Astrocyte (in vitro differentiated cells and primary cell): Measurements from ENCODE around the gene PTPRN2. TPM values are rescaled to one million over a fixed set of nuclear protein-coding genes. Genes with fewer than 3 reads are reported as not detected.

ENCODE experiments used
- DNase-seq: peaks from one replicate; pipeline ENCODE4 v3.0.0-alpha.2; 2010; ENCODE audit warnings: low read depth
- FAIRE-seq: peaks from 2 replicates; lab custom pipeline; 2011; peaks lifted over from hg19 to GRCh38; lab: Jason Lieb, UNC
- H2AFZ ChIP-seq: 2 replicates; pipeline ENCODE4 v1.6.0; 2012; ENCODE audit warnings: low read depth, low read length, inconsistent platforms
- H3K27ac ChIP-seq: 2 replicates; pipeline ENCODE4 v1.5.1; 2011; ENCODE audit warnings: low read depth, low read length, inconsistent platforms
- H3K27me3 ChIP-seq: 2 replicates; pipeline ENCODE4 v1.6.0; 2011; ENCODE audit warnings: low read length, inconsistent platforms; ENCODE audit not compliant: insufficient read depth
- H3K36me3 ChIP-seq: 2 replicates; pipeline ENCODE4 v1.5.1; 2011; ENCODE audit warnings: low read length, inconsistent platforms; ENCODE audit not compliant: insufficient read depth
- H3K4me1 ChIP-seq: 2 replicates; pipeline ENCODE4 v1.5.1; 2011; ENCODE audit warnings: low read length, inconsistent platforms; ENCODE audit not compliant: insufficient read depth
- H3K4me2 ChIP-seq: 2 replicates; pipeline ENCODE4 v1.6.0; 2012; ENCODE audit warnings: low read length, inconsistent platforms
- H3K4me3 ChIP-seq: 2 replicates; pipeline ENCODE4 v1.5.1; 2011; ENCODE audit warnings: low read depth, mild to moderate bottlenecking, low read length, inconsistent platforms; ENCODE audit not compliant: insufficient read depth
- H3K79me2 ChIP-seq: 2 replicates; pipeline ENCODE4 v1.6.0; 2012; ENCODE audit warnings: mild to moderate bottlenecking, low read length, inconsistent platforms; ENCODE audit not compliant: insufficient read depth
- H3K9ac ChIP-seq: 2 replicates; pipeline ENCODE4 v1.6.0; 2012; ENCODE audit warnings: mild to moderate bottlenecking, low read length, inconsistent platforms
- H3K9me3 ChIP-seq: 2 replicates; pipeline ENCODE4 v1.5.1; 2012; ENCODE audit warnings: low read depth, mild to moderate bottlenecking, low read length, inconsistent platforms; ENCODE audit not compliant: insufficient read depth
- H4K20me1 ChIP-seq: 2 replicates; pipeline ENCODE4 v1.6.0; 2012; ENCODE audit warnings: low read length, inconsistent platforms; ENCODE audit not compliant: insufficient read depth
- H3K27ac Mint-ChIP-seq: one replicate; pipeline ENCODE4 v1.8.0; 2021; ENCODE audit warnings: mild to moderate bottlenecking, mixed read lengths; ENCODE audit not compliant: unreplicated experiment
- H3K27me3 Mint-ChIP-seq: one replicate; pipeline ENCODE4 v1.8.0; 2021; ENCODE audit warnings: low read depth, mixed read lengths; ENCODE audit not compliant: unreplicated experiment
- H3K36me3 Mint-ChIP-seq: one replicate; pipeline ENCODE4 v1.8.0; 2021; ENCODE audit warnings: low read depth, mixed read lengths; ENCODE audit not compliant: unreplicated experiment
- H3K4me1 Mint-ChIP-seq: one replicate; pipeline ENCODE4 v1.8.0; 2021; ENCODE audit warnings: low read depth, mixed read lengths; ENCODE audit not compliant: unreplicated experiment
- H3K4me3 Mint-ChIP-seq: one replicate; pipeline ENCODE4 v1.8.0; 2021; ENCODE audit warnings: mild to moderate bottlenecking, moderate library complexity, mixed read lengths; ENCODE audit not compliant: unreplicated experiment
- H3K9me3 Mint-ChIP-seq: one replicate; pipeline ENCODE4 v1.8.0; 2021; ENCODE audit warnings: mild to moderate bottlenecking, mixed read lengths; ENCODE audit not compliant: unreplicated experiment
- EZH2 ChIP-seq: IDR thresholded peaks from 2 replicates; pipeline ENCODE4 v1.6.1; 2012; ENCODE audit warnings: mild to moderate bottlenecking, low read length, inconsistent platforms; ENCODE audit not compliant: insufficient read depth
- total RNA-seq: library from RNA; stranded (reverse); gene quantifications from 2 replicates; pipeline ENCODE4 v1.2.1, GENCODE V29; 2021
- TF ChIP-seq, protein P1 (sequence below): IDR thresholded peaks from 2 replicates; pipeline ENCODE4 v1.5.1; 2011; ENCODE audit warnings: low read depth, mild to moderate bottlenecking, inconsistent platforms, low read length, moderate library complexity; ENCODE audit not compliant: insufficient read depth

PTPRN2 gene
- total RNA-seq, 1 donor from 2014 or later = 0.09 TPM

GRCh38 chr7:158263110-158263963, 324.3 kb downstream of the PTPRN2 start:
- DNase-seq = no peak
- Histone ChIP-seq H3K9ac (no peak overlapping the region), H2AFZ (no peak overlapping the region), H4K20me1 (no peaks in the 10 kb centered on the region), H3K4me2 (no peak overlapping the region), H3K4me1 (no peaks in the 10 kb centered on the region), H3K79me2 (no peaks in the 10 kb centered on the region), H3K9me3 (peaks cover 27% of the 10 kb centered on the region), H3K4me3 (no peak overlapping the region), H3K27ac (no peak overlapping the region), H3K36me3 (no peaks in the 10 kb centered on the region), H3K27me3 (no peaks in the 10 kb centered on the region)
- FAIRE-seq = no peak
- peaks cover 18% of the 10 kb centered on the region for H3K9me3 Mint-ChIP-seq
- no peak overlapping the region for H3K4me3 Mint-ChIP-seq
- no peak overlapping the region for H3K27ac Mint-ChIP-seq
- H3K27me3 Mint-ChIP-seq = no peaks in the 10 kb centered on the region
- TF ChIP-seq, protein P1, sequence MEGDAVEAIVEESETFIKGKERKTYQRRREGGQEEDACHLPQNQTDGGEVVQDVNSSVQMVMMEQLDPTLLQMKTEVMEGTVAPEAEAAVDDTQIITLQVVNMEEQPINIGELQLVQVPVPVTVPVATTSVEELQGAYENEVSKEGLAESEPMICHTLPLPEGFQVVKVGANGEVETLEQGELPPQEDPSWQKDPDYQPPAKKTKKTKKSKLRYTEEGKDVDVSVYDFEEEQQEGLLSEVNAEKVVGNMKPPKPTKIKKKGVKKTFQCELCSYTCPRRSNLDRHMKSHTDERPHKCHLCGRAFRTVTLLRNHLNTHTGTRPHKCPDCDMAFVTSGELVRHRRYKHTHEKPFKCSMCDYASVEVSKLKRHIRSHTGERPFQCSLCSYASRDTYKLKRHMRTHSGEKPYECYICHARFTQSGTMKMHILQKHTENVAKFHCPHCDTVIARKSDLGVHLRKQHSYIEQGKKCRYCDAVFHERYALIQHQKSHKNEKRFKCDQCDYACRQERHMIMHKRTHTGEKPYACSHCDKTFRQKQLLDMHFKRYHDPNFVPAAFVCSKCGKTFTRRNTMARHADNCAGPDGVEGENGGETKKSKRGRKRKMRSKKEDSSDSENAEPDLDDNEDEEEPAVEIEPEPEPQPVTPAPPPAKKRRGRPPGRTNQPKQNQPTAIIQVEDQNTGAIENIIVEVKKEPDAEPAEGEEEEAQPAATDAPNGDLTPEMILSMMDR = no peak
- no peak for TF ChIP-seq EZH2
- no peaks in the 10 kb centered on the region for H3K4me1 Mint-ChIP-seq
- no peaks in the 10 kb centered on the region for H3K36me3 Mint-ChIP-seq

DNA sequence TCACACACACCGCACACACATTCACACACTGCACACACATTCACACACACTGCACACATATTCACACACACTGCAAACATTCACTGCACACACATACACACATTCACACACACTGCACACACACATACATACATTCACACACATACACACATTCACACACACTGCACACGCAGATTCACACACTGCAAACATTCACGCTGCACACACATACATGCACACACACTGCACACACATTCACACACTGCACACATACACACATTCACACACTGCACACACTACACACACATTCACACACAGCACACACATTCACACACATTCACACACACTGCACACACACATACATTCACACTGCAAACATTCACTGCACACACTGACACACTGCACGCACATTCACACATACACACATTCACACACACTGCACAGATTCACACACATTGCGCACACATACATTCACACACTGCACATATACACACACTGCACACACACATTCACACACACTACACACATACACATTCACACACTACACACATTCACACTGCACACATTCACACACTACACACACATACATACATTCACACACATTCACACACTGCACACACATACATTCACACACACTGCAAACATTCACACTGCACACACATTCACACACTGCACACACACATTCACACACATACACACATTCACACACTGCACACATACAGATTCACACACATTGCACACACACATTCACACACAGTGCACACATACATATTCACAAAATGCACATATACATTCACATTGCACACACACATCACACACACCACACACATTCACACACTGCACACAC, 325.1 kb downstream of the PTPRN2 start:
- Histone ChIP-seq H4K20me1 (no peaks in the 10 kb centered on the region), H3K9ac (no peak overlapping the region), H3K9me3 (peaks cover 33% of the 10 kb centered on the region), H3K4me3 (no peak overlapping the region), H3K27ac (no peak overlapping the region), H3K27me3 (no peaks in the 10 kb centered on the region), H3K4me1 (no peaks in the 10 kb centered on the region), H3K4me2 (no peak overlapping the region), H2AFZ (no peak overlapping the region), H3K79me2 (no peaks in the 10 kb centered on the region), H3K36me3 (no peaks in the 10 kb centered on the region)
- Mint-ChIP-seq H3K9me3 (peaks cover 22% of the 10 kb centered on the region), H3K4me3 (no peak overlapping the region), H3K27me3 (no peaks in the 10 kb centered on the region), H3K4me1 (no peaks in the 10 kb centered on the region), H3K27ac (no peak overlapping the region), H3K36me3 (no peaks in the 10 kb centered on the region)
- DNase-seq (no peak), FAIRE-seq (no peak)
- no peak for TF ChIP-seq EZH2
- TF ChIP-seq, protein P1 = no peak
